ENCODE measurements around the gene LIN7B. TPM values are rescaled to one million over a fixed set of nuclear protein-coding genes. Genes with fewer than 3 reads are reported as not detected.

LIN7B gene
- total RNA-seq, 8 experiments from 2014 or later, result 2.0 to 65.1 (median 24.4) TPM

GRCh38 chr19:49084206-49085019 is 29.8 kb upstream of the LIN7B start:
- 35 to 100% (median 82%) methylated on average over 1 to 23 of the region's 26 CpGs for WGBS, 10 experiments
- in situ Hi-C loops (cut with MboI; ENCODE audit: low pct_unique_long_range_greater_than_20kb in 2 of 9, low sequenced_read_pairs in 9 of 9, unreplicated experiment in 9 of 9), result loop anchor here in 5 of 9 experiments (25.0 kb wide), 1 partner anchor 128 kb away; no protein-coding TSS in a partner anchor
- no peak for ATAC-seq (replicated peaks in 6 of 8)

GRCh38 chr19:49085020-49085867 is 28.9 kb upstream of the LIN7B start, which contains the start of gene SNRNP70:
TSS of gene SNRNP70 (plus strand) at chr19:49085451. CDS start at chr19:49086415, 964 bp downstream.
- H3K27ac ChIP-seq, result peak within 1 kb of the TSS; percentile 89 to 96
- in situ Hi-C loops (cut with MboI; ENCODE audit: low pct_unique_long_range_greater_than_20kb in 2 of 9, low sequenced_read_pairs in 9 of 9, unreplicated experiment in 9 of 9), result loop anchor here in 5 of 9 experiments (25.0 kb wide), 1 partner anchor 127 kb away; no protein-coding TSS in a partner anchor
- H3K4me1 ChIP-seq (replicated peaks in 1 of 2), result peaks cover 13 to 19% of the 10 kb centered on the region in 2 donors

More at GRCh38 chr19:49084206-49085019, 29.8 kb upstream of the LIN7B start:
- Histone ChIP-seq H3K27ac (peak overlapping the region; percentile 75 to 83), H3K4me1 (replicated peaks in 1 of 2) (peaks cover 13 to 19% of the 10 kb centered on the region in 2 donors), H3K4me3 (peak overlapping the region; percentile 17 to 85 (median 27))

GRCh38 chr19:49085868-49086232 is 28.3 kb upstream of the LIN7B start:
- in situ Hi-C loops (cut with MboI; ENCODE audit: low pct_unique_long_range_greater_than_20kb in 2 of 9, low sequenced_read_pairs in 9 of 9, unreplicated experiment in 9 of 9), result loop anchor here in 5 of 9 experiments (25.0 kb wide), 1 partner anchor 126 kb away; no protein-coding TSS in a partner anchor
- Histone ChIP-seq H3K4me1 (replicated peaks in 1 of 2) (peaks cover 13 to 19% of the 10 kb centered on the region in 2 donors), H3K27ac (peak overlapping the region; percentile 89 to 96), H3K4me3 (peak overlapping the region; percentile 71 to 85 (median 81))
- 0 to 6% (median 0%) methylated on average over 2 to 14 of the region's 14 CpGs; no CpG with 5 or more reads in 1 of the 10 experiments for WGBS, 10 experiments
- ATAC-seq (replicated peaks in 6 of 8), result peak in 1 of 8 experiments; percentile 1

More at GRCh38 chr19:49085020-49085867, 28.9 kb upstream of the LIN7B start, which contains the start of gene SNRNP70:
- H3K4me3 ChIP-seq, result peak within 1 kb of the TSS; percentile 71 to 85 (median 81)
- WGBS, 10 experiments, result 0% methylated on average over 1 to 25 of the region's 89 CpGs; no CpG with 5 or more reads in 3 of the 10 experiments
- ATAC-seq (replicated peaks in 6 of 8), result peak; percentile 85 to 97 (median 91)

- Histone ChIP-seq H3K4me1 (replicated peaks in 1 of 2) (peaks cover 13 to 19% of the 10 kb centered on the region in 2 donors), H3K4me3 (peak overlapping the region; percentile 71 to 85 (median 81)), H3K27ac (peak overlapping the region in 1 of 2 donors; percentile 96)
- no peak for ATAC-seq (replicated peaks in 6 of 8)
- 0 to 94% (median 40%) methylated on average over 1 to 9 of the region's 11 CpGs; no CpG with 5 or more reads in 3 of the 10 experiments for WGBS, 10 experiments
- in situ Hi-C loops (cut with MboI; ENCODE audit: low pct_unique_long_range_greater_than_20kb in 2 of 9, low sequenced_read_pairs in 9 of 9, unreplicated experiment in 9 of 9), result loop anchor here in 5 of 9 experiments (25.0 kb wide), 1 partner anchor 126 kb away; no protein-coding TSS in a partner anchor
Observed at GRCh38 chr19:49086296-49086695, 27.9 kb upstream of the LIN7B start.

- in situ Hi-C loops (cut with MboI; ENCODE audit: low pct_unique_long_range_greater_than_20kb in 2 of 9, low sequenced_read_pairs in 9 of 9, unreplicated experiment in 9 of 9), result loop anchor here in 5 of 9 experiments (25.0 kb wide), 1 partner anchor 121 kb away; no protein-coding TSS in a partner anchor
- ATAC-seq (replicated peaks in 6 of 8), result no peak
- WGBS, 10 experiments, result 80 to 100% (median 95%) methylated on average over 2 to 13 of the region's 17 CpGs; no CpG with 5 or more reads in 2 of the 10 experiments
- Histone ChIP-seq H3K4me3 (no peak overlapping the region), H3K4me1 (replicated peaks in 1 of 2) (peaks cover 4 to 8% of the 10 kb centered on the region in 2 donors), H3K27ac (no peak overlapping the region)
Observed at GRCh38 chr19:49091391-49092038, 22.7 kb upstream of the LIN7B start.

- in situ Hi-C loops (cut with MboI; ENCODE audit: low pct_unique_long_range_greater_than_20kb in 2 of 9, low sequenced_read_pairs in 9 of 9, unreplicated experiment in 9 of 9), result loop anchor here in 5 of 9 experiments (25.0 kb wide), 1 partner anchor 120 kb away; no protein-coding TSS in a partner anchor
- Histone ChIP-seq H3K27ac (no peak overlapping the region), H3K4me1 (replicated peaks in 1 of 2) (no peaks in the 10 kb centered on the region), H3K4me3 (no peak overlapping the region)
- no peak for ATAC-seq (replicated peaks in 6 of 8)
- WGBS, 10 experiments, result 64 to 100% (median 94%) methylated on average over 3 to 6 of the region's 6 CpGs; no CpG with 5 or more reads in 3 of the 10 experiments
Observed at GRCh38 chr19:49092686-49093085, 21.5 kb upstream of the LIN7B start.

- Histone ChIP-seq H3K27ac (no peak overlapping the region), H3K4me3 (no peak overlapping the region), H3K4me1 (replicated peaks in 1 of 2) (no peaks in the 10 kb centered on the region)
- ATAC-seq (replicated peaks in 6 of 8), result peak in 6 of 8 experiments; percentile 13 to 89 (median 48)
- WGBS, 10 experiments, result 68 to 95% (median 86%) methylated on average over 2 to 21 of the region's 23 CpGs; no CpG with 5 or more reads in 1 of the 10 experiments
- in situ Hi-C loops (cut with MboI; ENCODE audit: low pct_unique_long_range_greater_than_20kb in 2 of 9, low sequenced_read_pairs in 9 of 9, unreplicated experiment in 9 of 9), result loop anchor here in 5 of 9 experiments (25.0 kb wide), 1 partner anchor 118 kb away; no protein-coding TSS in a partner anchor
Observed at GRCh38 chr19:49094505-49095482, 19.4 kb upstream of the LIN7B start.

- in situ Hi-C loops (cut with MboI; ENCODE audit: low pct_unique_long_range_greater_than_20kb in 2 of 9, low sequenced_read_pairs in 9 of 9, unreplicated experiment in 9 of 9), result loop anchor here in 5 of 9 experiments (25.0 kb wide), 1 partner anchor 115 kb away; no protein-coding TSS in a partner anchor
- ATAC-seq (replicated peaks in 6 of 8), result peak; percentile 54 to 83 (median 78)
- Histone ChIP-seq H3K4me3 (no peak overlapping the region), H3K27ac (no peak overlapping the region), H3K4me1 (replicated peaks in 1 of 2) (no peaks in the 10 kb centered on the region)
- 14 to 77% (median 60%) methylated on average over 1 to 6 of the region's 8 CpGs; no CpG with 5 or more reads in 3 of the 10 experiments for WGBS, 10 experiments
Observed at GRCh38 chr19:49097453-49098288, 16.5 kb upstream of the LIN7B start.

GRCh38 chr19:49098795-49099194 is 15.4 kb upstream of the LIN7B start:
- WGBS, 10 experiments, result 67 to 100% (median 90%) methylated on average over 1 to 4 of the region's 4 CpGs; no CpG with 5 or more reads in 5 of the 10 experiments
- in situ Hi-C loops (cut with MboI; ENCODE audit: low pct_unique_long_range_greater_than_20kb in 2 of 9, low sequenced_read_pairs in 9 of 9, unreplicated experiment in 9 of 9), result loop anchor here in 5 of 9 experiments (25.0 kb wide), 1 partner anchor 114 kb away; no protein-coding TSS in a partner anchor
- ATAC-seq (replicated peaks in 6 of 8), result no peak

GRCh38 chr19:49101160-49101559 is 13.0 kb upstream of the LIN7B start:
- in situ Hi-C loops (cut with MboI; ENCODE audit: low pct_unique_long_range_greater_than_20kb in 2 of 9, low sequenced_read_pairs in 9 of 9, unreplicated experiment in 9 of 9), result no loop called here
- no peak overlapping the region for H3K4me3 ChIP-seq
- peaks cover 23 to 24% of the 10 kb centered on the region in 2 donors for H3K4me1 ChIP-seq (replicated peaks in 1 of 2)
- no peak for ATAC-seq (replicated peaks in 6 of 8)
- WGBS, 10 experiments, result 76 to 100% methylated on average over 1 to 4 of the region's 12 CpGs; no CpG with 5 or more reads in 8 of the 10 experiments
- H3K27ac ChIP-seq, result peak overlapping the region in 1 of 2 donors; percentile 29

More at GRCh38 chr19:49098795-49099194, 15.4 kb upstream of the LIN7B start:
- peaks cover 6 to 8% of the 10 kb centered on the region in 2 donors for H3K4me1 ChIP-seq (replicated peaks in 1 of 2)
- no peak overlapping the region for H3K4me3 ChIP-seq
- no peak overlapping the region for H3K27ac ChIP-seq

Measured in motor neuron (in vitro differentiated cells).